ENCODE results near the gene DCAF12.

- TF ChIP-seq POLR2A (IDR thresholded peaks at IDR 0.05) (no peak), CTCF (IDR thresholded peaks at IDR 0.05) (no peak)
Observed at GRCh38 chr9:34037626-34038025, 88.9 kb downstream of the DCAF12 start.

All from Peyer's patch (tissue), 4 donors.